OCI-LY1 (cell line): ENCODE results near the gene PTPRA.

ENCODE experiments used
- CTCF ChIP-seq: fragments of 200-600 bp; sonication (generic), shearing (Covaris generic); IDR thresholded peaks from 2 replicates; pipeline ENCODE4 v1.5.1; 2017; ENCODE audit warnings: mild to moderate bottlenecking, antibody characterized with exemption, low read length, moderate library complexity, mixed read lengths
- EZH2 ChIP-seq: fragments of 200-600 bp; sonication (generic), shearing (Covaris generic); IDR thresholded peaks from 2 replicates; pipeline ENCODE4 v1.8.0; 2017; ENCODE audit warnings: borderline replicate concordance, mixed run types, mild to moderate bottlenecking, antibody characterized with exemption, low read length, moderate library complexity, mixed read lengths

GRCh38 chr20:2888224-2888955, 15.1 kb downstream of the PTPRA start:
- TF ChIP-seq EZH2 (no peak), CTCF (no peak)
